HUES48 (cell line): ENCODE results near the gene ATM.
"Not testable (repeated sequence)": the region's sequence is repeated elsewhere in the genome, so short reads cannot be mapped to it uniquely, and the experiment has no call there.

Experiments
- H3K27ac ChIP-seq: one replicate; pipeline ENCODE4 v1.7.0; 2013; ENCODE audit warnings: low read depth, low read length, inconsistent platforms
- H3K27me3 ChIP-seq: 2 replicates; pipeline ENCODE4 v1.6.1; 2013; ENCODE audit warnings: mild to moderate bottlenecking, low read length; ENCODE audit not compliant: control insufficient read depth, insufficient read depth
- H3K36me3 ChIP-seq: 2 replicates; pipeline ENCODE4 v1.6.1; 2013; ENCODE audit warnings: low read length; ENCODE audit not compliant: control insufficient read depth, insufficient read depth
- H3K4me1 ChIP-seq: 2 replicates; pipeline ENCODE4 v1.6.1; 2013; ENCODE audit warnings: mild to moderate bottlenecking, low read length; ENCODE audit not compliant: control insufficient read depth, insufficient read depth
- H3K4me3 ChIP-seq: 2 replicates; pipeline ENCODE4 v1.5.1; 2013; ENCODE audit warnings: mild to moderate bottlenecking, low read depth, low read length
- H3K9ac ChIP-seq: 2 replicates; pipeline ENCODE4 v1.6.1; 2013; ENCODE audit warnings: mild to moderate bottlenecking, low read depth, low read length, moderate library complexity
- H3K9me3 ChIP-seq: 2 replicates; pipeline ENCODE4 v1.6.1; 2013; ENCODE audit warnings: low read length; ENCODE audit not compliant: control insufficient read depth, insufficient read depth

ATM gene

GRCh38 chr11:108417551-108417950 lies 194.7 kb downstream of the ATM start:
- H3K27me3 ChIP-seq, H3K27ac ChIP-seq, H3K9me3 ChIP-seq, H3K36me3 ChIP-seq, H3K4me1 ChIP-seq, H3K9ac ChIP-seq, H3K4me3 ChIP-seq: not testable (repeated sequence)
